H9 (cell line): ENCODE measurements around the gene C3orf52. TPM values are rescaled to one million over a fixed set of nuclear protein-coding genes. Genes with fewer than 3 reads are reported as not detected.

Source experiments
- DNase-seq: peaks from one replicate; pipeline ENCODE4 v3.0.0-alpha.2; 2017
- H2AFZ ChIP-seq: one replicate; pipeline ENCODE4 v1.6.1; 2013; ENCODE audit warnings: mild to moderate bottlenecking, low read length, control low read depth, moderate library complexity
- H2AK5ac ChIP-seq: 2 replicates; pipeline ENCODE4 v1.6.1; 2013; ENCODE audit warnings: low read length, control low read depth, mixed read lengths; ENCODE audit not compliant: insufficient read length
- H2BK120ac ChIP-seq: one replicate; pipeline ENCODE4 v1.6.1; 2013; ENCODE audit warnings: low read depth, mild to moderate bottlenecking, low read length, control low read depth, inconsistent platforms; ENCODE audit not compliant: poor library complexity, severe bottlenecking
- H2BK12ac ChIP-seq: 2 replicates; pipeline ENCODE4 v1.6.1; 2013; ENCODE audit warnings: low read length, control low read depth, mixed read lengths, low read depth; ENCODE audit not compliant: insufficient read length
- H2BK15ac ChIP-seq: 2 replicates; pipeline ENCODE4 v1.6.1; 2013; ENCODE audit warnings: low read depth, low read length, control low read depth
- H2BK20ac ChIP-seq: one replicate; pipeline ENCODE4 v1.6.1; 2013; ENCODE audit warnings: low read depth, mild to moderate bottlenecking, low read length, control low read depth, inconsistent platforms; ENCODE audit not compliant: poor library complexity, severe bottlenecking
- H2BK5ac ChIP-seq: 2 replicates; pipeline ENCODE4 v1.6.1; 2013; ENCODE audit warnings: low read length, control low read depth, mixed read lengths; ENCODE audit not compliant: insufficient read length
- H3K14ac ChIP-seq: 2 replicates; pipeline ENCODE4 v1.6.1; 2013; ENCODE audit warnings: low read length, control low read depth; ENCODE audit not compliant: insufficient read depth
- H3K18ac ChIP-seq: 2 replicates; pipeline ENCODE4 v1.6.1; 2013; ENCODE audit warnings: low read depth, mild to moderate bottlenecking, mixed read lengths, low read length, control low read depth; ENCODE audit not compliant: insufficient read length
- H3K23ac ChIP-seq: 2 replicates; pipeline ENCODE4 v1.6.1; 2013; ENCODE audit warnings: low read length, control low read depth, mixed read lengths, low read depth; ENCODE audit not compliant: insufficient read length
- H3K23me2 ChIP-seq: 2 replicates; pipeline ENCODE4 v1.6.1; 2013; ENCODE audit warnings: low read depth, mild to moderate bottlenecking, mixed read lengths, low read length, control low read depth; ENCODE audit not compliant: insufficient read length, poor library complexity, severe bottlenecking
- H3K27ac ChIP-seq: 2 replicates; pipeline ENCODE4 v1.5.1; 2013; ENCODE audit warnings: low read length, control low read depth, mixed read lengths, low read depth; ENCODE audit not compliant: insufficient read length
- H3K27me3 ChIP-seq: 2 replicates; pipeline ENCODE4 v1.6.1; 2013; ENCODE audit warnings: low read length, control low read depth, inconsistent platforms; ENCODE audit not compliant: insufficient read depth
- H3K4ac ChIP-seq: 2 replicates; pipeline ENCODE4 v1.6.1; 2013; ENCODE audit warnings: low read depth, mild to moderate bottlenecking, control low read depth, inconsistent platforms, low read length, moderate library complexity
- H3K4me1 ChIP-seq: 2 replicates; pipeline ENCODE4 v1.6.1; 2013; ENCODE audit warnings: low read length, control low read depth, inconsistent platforms; ENCODE audit not compliant: insufficient read depth
- H3K4me2 ChIP-seq: 2 replicates; pipeline ENCODE4 v1.6.1; 2013; ENCODE audit warnings: low read length, control low read depth, mixed read lengths; ENCODE audit not compliant: insufficient read length, insufficient read depth
- H3K56ac ChIP-seq: 2 replicates; pipeline ENCODE4 v1.6.1; 2013; ENCODE audit warnings: low read depth, mild to moderate bottlenecking, mixed read lengths, low read length, control low read depth; ENCODE audit not compliant: insufficient read length
- H3K79me1 ChIP-seq: 2 replicates; pipeline ENCODE4 v1.6.1; 2013; ENCODE audit warnings: low read depth, mild to moderate bottlenecking, moderate library complexity, low read length, control low read depth, inconsistent platforms; ENCODE audit not compliant: insufficient read depth, poor library complexity, severe bottlenecking
- H3K79me2 ChIP-seq: 2 replicates; pipeline ENCODE4 v1.6.1; 2013; ENCODE audit warnings: low read length, control low read depth, inconsistent platforms; ENCODE audit not compliant: insufficient read depth
- H3K9ac ChIP-seq: 2 replicates; pipeline ENCODE4 v1.6.1; 2013; ENCODE audit warnings: low read length, control low read depth, mixed read lengths; ENCODE audit not compliant: insufficient read length; ENCODE audit errors: extremely low read depth
- H3K9me3 ChIP-seq: one replicate; pipeline ENCODE4 v1.6.1; 2013; ENCODE audit warnings: low read depth, low read length, inconsistent platforms; ENCODE audit not compliant: control insufficient read depth
- H3T11ph ChIP-seq: one replicate; pipeline ENCODE4 v1.6.1; 2013; ENCODE audit warnings: mild to moderate bottlenecking, low read length, control low read depth, inconsistent platforms
- H4K20me1 ChIP-seq: one replicate; pipeline ENCODE4 v1.6.1; 2013; ENCODE audit not compliant: control insufficient read depth, insufficient read length, insufficient read depth
- H4K5ac ChIP-seq: 2 replicates; pipeline ENCODE4 v1.6.1; 2013; ENCODE audit warnings: low read depth, mild to moderate bottlenecking, mixed read lengths, low read length, control low read depth; ENCODE audit not compliant: insufficient read length
- H4K8ac ChIP-seq: replicated peaks from 2 replicates; pipeline ENCODE4 v1.6.1; 2013; ENCODE audit warnings: low read length, control low read depth, mixed read lengths, low read depth; ENCODE audit not compliant: insufficient read length
- H4K91ac ChIP-seq: 2 replicates; pipeline ENCODE4 v1.6.1; 2013; ENCODE audit warnings: low read depth, mild to moderate bottlenecking, moderate library complexity, mixed read lengths, low read length, control low read depth; ENCODE audit not compliant: insufficient read length
- H3K27ac Mint-ChIP-seq, 3 experiments: 2 replicates in 2 of 3; 3 replicates in 1 of 3; pipeline ENCODE4 v1.8.0; 2020 to 2021; ENCODE audit warnings: mixed read lengths in 3 of 3, mild to moderate bottlenecking in 1 of 3, moderate library complexity in 1 of 3
- H3K27me3 Mint-ChIP-seq: 2 replicates; pipeline ENCODE4 v1.8.0; 2021; ENCODE audit warnings: low read depth, mild to moderate bottlenecking, moderate library complexity, mixed read lengths
- H3K36me3 Mint-ChIP-seq, 3 experiments: 2 replicates in 2 of 3; 3 replicates in 1 of 3; pipeline ENCODE4 v1.8.0; 2020 to 2021; ENCODE audit warnings: low read depth in 3 of 3, mixed read lengths in 3 of 3; ENCODE audit not compliant: insufficient read depth in 1 of 3
- H3K4me1 Mint-ChIP-seq, 2 experiments: 2 replicates each; pipeline ENCODE4 v1.8.0; 2020; ENCODE audit warnings: mixed read lengths in 2 of 2
- H3K4me3 Mint-ChIP-seq, 2 experiments: 2 replicates in 1 of 2; 3 replicates in 1 of 2; pipeline ENCODE4 v1.8.0; 2020 to 2021; ENCODE audit warnings: mild to moderate bottlenecking in 2 of 2, mixed read lengths in 2 of 2, moderate library complexity in 1 of 2
- H3K9me3 Mint-ChIP-seq, 2 experiments: 2 replicates in 1 of 2; 3 replicates in 1 of 2; pipeline ENCODE4 v1.8.0; 2020; ENCODE audit warnings: mild to moderate bottlenecking in 2 of 2, mixed read lengths in 2 of 2, moderate library complexity in 1 of 2
- WGBS: extraction: QIAGEN DNeasy Blood & Tissue Kit; methylation state at CpG from one replicate; pipeline ENCODE4 v1.1.7; 2013; ENCODE audit warnings: missing lambda C conversion rate, low lambda C conversion rate, mixed read lengths; ENCODE audit not compliant: insufficient read length; ENCODE audit errors: extremely low coverage; 5-methylcytosine and 5-hydroxymethylcytosine counted together
- total RNA-seq: library from RNA; stranded (reverse); gene quantifications from 2 replicates; pipeline ENCODE4 v1.2.1, GENCODE V29; 2021
- TF ChIP-seq, protein P1 (sequence below): fragments of 200-600 bp; sonication (generic); conservative IDR thresholded peaks from 3 replicates; pipeline ENCODE4 v1.8.0; 2021; ENCODE audit warnings: antibody characterized with exemption, mild to moderate bottlenecking

Gene C3orf52
- total RNA-seq, 1 experiment from 2014 or later, result 11.2 TPM

GRCh38 chr3:112092496-112093179 is 6.4 kb downstream of the C3orf52 start:
- no peaks in the 10 kb centered on the region for H4K20me1 ChIP-seq
- no peak overlapping the region for H3K4me2 ChIP-seq
- no peaks in the 10 kb centered on the region for H3K79me1 ChIP-seq
- H3K14ac ChIP-seq, result no peak overlapping the region
- Mint-ChIP-seq H3K4me3 (no peak overlapping the region), H3K27me3 (peaks cover 1% of the 10 kb centered on the region; the same call in 1 of the 2 replicates), H3K9me3 (no peaks in the 10 kb centered on the region), H3K36me3 (peaks cover 3 to 10% (median 7%) of the 10 kb centered on the region in 3 experiments; a peak in 4 of 7 replicates), H3K27ac (peak overlapping the region; percentile 30 to 83 (median 70)), H3K4me1 (peaks cover 21 to 39% of the 10 kb centered on the region in 2 experiments)
- H2BK12ac ChIP-seq, result no peak overlapping the region
- no peak overlapping the region for H2AK5ac ChIP-seq
- H3K23me2 ChIP-seq, result no peaks in the 10 kb centered on the region
- peaks cover 2% of the 10 kb centered on the region; the same call in 1 of the 2 replicates for H3K79me2 ChIP-seq
- TF ChIP-seq, protein P1, sequence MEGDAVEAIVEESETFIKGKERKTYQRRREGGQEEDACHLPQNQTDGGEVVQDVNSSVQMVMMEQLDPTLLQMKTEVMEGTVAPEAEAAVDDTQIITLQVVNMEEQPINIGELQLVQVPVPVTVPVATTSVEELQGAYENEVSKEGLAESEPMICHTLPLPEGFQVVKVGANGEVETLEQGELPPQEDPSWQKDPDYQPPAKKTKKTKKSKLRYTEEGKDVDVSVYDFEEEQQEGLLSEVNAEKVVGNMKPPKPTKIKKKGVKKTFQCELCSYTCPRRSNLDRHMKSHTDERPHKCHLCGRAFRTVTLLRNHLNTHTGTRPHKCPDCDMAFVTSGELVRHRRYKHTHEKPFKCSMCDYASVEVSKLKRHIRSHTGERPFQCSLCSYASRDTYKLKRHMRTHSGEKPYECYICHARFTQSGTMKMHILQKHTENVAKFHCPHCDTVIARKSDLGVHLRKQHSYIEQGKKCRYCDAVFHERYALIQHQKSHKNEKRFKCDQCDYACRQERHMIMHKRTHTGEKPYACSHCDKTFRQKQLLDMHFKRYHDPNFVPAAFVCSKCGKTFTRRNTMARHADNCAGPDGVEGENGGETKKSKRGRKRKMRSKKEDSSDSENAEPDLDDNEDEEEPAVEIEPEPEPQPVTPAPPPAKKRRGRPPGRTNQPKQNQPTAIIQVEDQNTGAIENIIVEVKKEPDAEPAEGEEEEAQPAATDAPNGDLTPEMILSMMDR, result no peak
- no peak overlapping the region for H3K9ac ChIP-seq
- no peak overlapping the region for H4K91ac ChIP-seq
- no peak overlapping the region for H4K5ac ChIP-seq
- H3K27me3 ChIP-seq, result no peaks in the 10 kb centered on the region
- no peak overlapping the region for H3K23ac ChIP-seq
- H2BK15ac ChIP-seq, result no peak overlapping the region
- no peaks in the 10 kb centered on the region for H3K9me3 ChIP-seq
- no peak overlapping the region for H4K8ac ChIP-seq
- no peak overlapping the region for H2BK20ac ChIP-seq
- H3K4me1 ChIP-seq, result peaks cover 9% of the 10 kb centered on the region
- H3K27ac ChIP-seq, result peak overlapping the region; percentile 80
- H3K18ac ChIP-seq, result peak overlapping the region; percentile 18
- no peak for DNase-seq
- H2BK5ac ChIP-seq, result no peak overlapping the region
- H3K56ac ChIP-seq, result no peak overlapping the region
- H2AFZ ChIP-seq, result no peak overlapping the region
- peak overlapping the region; percentile 62 for H3T11ph ChIP-seq
- no CpG with 5 or more reads among the region's 6 CpGs for WGBS
- no peak overlapping the region; the same call in 1 of the 2 replicates for H3K4ac ChIP-seq
- no peak overlapping the region for H2BK120ac ChIP-seq
